Transverse colon (tissue), 3 donors: ENCODE measurements around the gene PAK1.

Source experiments
- EP300 ChIP-seq: sonication (generic); formaldehyde crosslinking; IDR thresholded peaks from one replicate; pipeline ENCODE4 v1.6.1; 2017; ENCODE audit warnings: antibody characterized with exemption, low read depth
- POLR2A ChIP-seq: fragments of 450-650 bp; IDR thresholded peaks from one replicate; pipeline ENCODE4 v1.6.1; 2016; ENCODE audit warnings: antibody characterized with exemption, mild to moderate bottlenecking, moderate library complexity
- TF ChIP-seq, protein P1 (sequence below), 5 experiments: fragments of 200-600 bp in 3 of 5; fragments of 450-650 bp in 2 of 5; sonication (generic) in 3 of 5; IDR thresholded peaks; 1 replicate in 2 of 5; 2 replicates in 3 of 5; pipeline ENCODE4 v1.5.1; 2016 to 2017; ENCODE audit warnings: antibody characterized with exemption in 5 of 5, inconsistent platforms in 3 of 5, mild to moderate bottlenecking in 2 of 5, moderate library complexity in 1 of 5

DNA sequence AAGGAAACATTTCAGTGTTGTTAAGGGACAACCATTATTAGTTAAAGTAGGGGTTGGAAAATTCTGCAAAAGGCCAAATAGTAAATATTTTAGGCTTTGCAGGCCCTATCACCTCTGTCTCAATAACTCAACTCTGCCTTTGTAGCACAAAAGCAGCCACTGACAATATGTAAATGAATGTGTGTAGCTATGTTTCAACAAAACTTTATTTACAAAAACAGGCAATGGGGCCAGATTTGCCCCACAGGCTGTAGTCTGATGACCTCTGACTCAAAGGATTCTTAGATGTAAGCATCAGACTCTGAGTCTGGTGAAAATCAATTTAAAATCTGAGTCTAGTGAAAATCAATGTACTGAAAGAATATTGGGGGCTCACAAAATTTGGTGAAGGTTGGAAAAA lies 50.3 kb downstream of the PAK1 start:
- no peak for TF ChIP-seq POLR2A
- TF ChIP-seq, protein P1, sequence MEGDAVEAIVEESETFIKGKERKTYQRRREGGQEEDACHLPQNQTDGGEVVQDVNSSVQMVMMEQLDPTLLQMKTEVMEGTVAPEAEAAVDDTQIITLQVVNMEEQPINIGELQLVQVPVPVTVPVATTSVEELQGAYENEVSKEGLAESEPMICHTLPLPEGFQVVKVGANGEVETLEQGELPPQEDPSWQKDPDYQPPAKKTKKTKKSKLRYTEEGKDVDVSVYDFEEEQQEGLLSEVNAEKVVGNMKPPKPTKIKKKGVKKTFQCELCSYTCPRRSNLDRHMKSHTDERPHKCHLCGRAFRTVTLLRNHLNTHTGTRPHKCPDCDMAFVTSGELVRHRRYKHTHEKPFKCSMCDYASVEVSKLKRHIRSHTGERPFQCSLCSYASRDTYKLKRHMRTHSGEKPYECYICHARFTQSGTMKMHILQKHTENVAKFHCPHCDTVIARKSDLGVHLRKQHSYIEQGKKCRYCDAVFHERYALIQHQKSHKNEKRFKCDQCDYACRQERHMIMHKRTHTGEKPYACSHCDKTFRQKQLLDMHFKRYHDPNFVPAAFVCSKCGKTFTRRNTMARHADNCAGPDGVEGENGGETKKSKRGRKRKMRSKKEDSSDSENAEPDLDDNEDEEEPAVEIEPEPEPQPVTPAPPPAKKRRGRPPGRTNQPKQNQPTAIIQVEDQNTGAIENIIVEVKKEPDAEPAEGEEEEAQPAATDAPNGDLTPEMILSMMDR (IDR thresholded peaks at IDR 0.05) = no peak
- TF ChIP-seq EP300 = no peak
